HEK293 (cell line): ENCODE results near the gene SIPA1.

Source experiments
- CTCF ChIA-PET: fragments of 350-600 bp; formaldehyde crosslinking; extraction: SDS; loops from one replicate; lab custom pipeline; 2021; ENCODE audit warnings: antibody characterized with exemption; lab: Yijun Ruan, JAX
- POLR2A ChIA-PET: fragments of 300-600 bp; formaldehyde crosslinking; extraction: SDS; loops from one replicate; lab custom pipeline; 2020; ENCODE audit warnings: antibody characterized with exemption, inconsistent platforms; lab: Yijun Ruan, JAX
- H3K27ac ChIP-seq: fragments of 200-500 bp; sonication (Bioruptor generic); 2 replicates; pipeline ENCODE4 v1.5.1; 2014; ENCODE audit warnings: low read depth, low read length, control low read depth, inconsistent platforms; ENCODE audit errors: extremely low read depth
- H3K36me3 ChIP-seq, 2 experiments: fragments of 200-500 bp in 1 of 2; sonication (Bioruptor generic) in 1 of 2; 1 replicate in 1 of 2; 2 replicates in 1 of 2; pipeline ENCODE4 v1.5.1; 2014 to 2017; ENCODE audit warnings: inconsistent platforms in 2 of 2, low read length in 2 of 2; ENCODE audit not compliant: control insufficient read depth in 2 of 2, insufficient read depth in 1 of 2
- H3K4me1 ChIP-seq: fragments of 200-500 bp; sonication (Bioruptor generic); 2 replicates; pipeline ENCODE4 v1.5.1; 2014; ENCODE audit warnings: mild to moderate bottlenecking, low read length, inconsistent platforms; ENCODE audit not compliant: control insufficient read depth, insufficient read depth
- H3K4me3 ChIP-seq: 2 replicates; pipeline ENCODE4 v1.5.1; 2011; ENCODE audit warnings: low read depth, mild to moderate bottlenecking, control low read depth, low read length, moderate library complexity
- H3K9me3 ChIP-seq: fragments of 200-500 bp; sonication (Bioruptor generic); 2 replicates; pipeline ENCODE4 v1.5.1; 2014; ENCODE audit warnings: low read depth, low read length, inconsistent platforms; ENCODE audit not compliant: control insufficient read depth, insufficient read depth
- KLF10 ChIP-seq: fragments of 450-650 bp; IDR thresholded peaks from 2 replicates; pipeline ENCODE4 v1.5.1; 2018; ENCODE audit warnings: missing biosample characterization, mild to moderate bottlenecking, missing genetic modification characterization
- KLF16 ChIP-seq: fragments of 450-650 bp; formaldehyde crosslinking; IDR thresholded peaks from 2 replicates; pipeline ENCODE4 v1.5.1; 2017; ENCODE audit warnings: missing biosample characterization, missing genetic modification characterization
- KLF9 ChIP-seq: fragments of 450-650 bp; formaldehyde crosslinking; IDR thresholded peaks from 2 replicates; pipeline ENCODE4 v1.5.1; 2016; ENCODE audit warnings: missing biosample characterization, missing genetic modification characterization, low read depth
- SP3 ChIP-seq: fragments of 450-650 bp; formaldehyde crosslinking; IDR thresholded peaks from 2 replicates; pipeline ENCODE4 v1.5.1; 2016; ENCODE audit warnings: missing biosample characterization, missing genetic modification characterization
- YY2 ChIP-seq: fragments of 450-650 bp; formaldehyde crosslinking; IDR thresholded peaks from 2 replicates; pipeline ENCODE4 v1.5.1; 2016; ENCODE audit warnings: missing biosample characterization, missing genetic modification characterization
- ZBTB1 ChIP-seq: fragments of 450-650 bp; formaldehyde crosslinking; IDR thresholded peaks from 2 replicates; pipeline ENCODE4 v1.5.1; 2016; ENCODE audit warnings: missing biosample characterization, missing genetic modification characterization
- ZBTB11 ChIP-seq: fragments of 450-650 bp; formaldehyde crosslinking; conservative IDR thresholded peaks from 2 replicates; pipeline ENCODE4 v1.5.1; 2016; ENCODE audit warnings: low read depth, missing biosample characterization, missing genetic modification characterization
- ZBTB20 ChIP-seq: fragments of 450-650 bp; formaldehyde crosslinking; IDR thresholded peaks from 2 replicates; pipeline ENCODE4 v1.5.1; 2016; ENCODE audit warnings: missing biosample characterization, missing genetic modification characterization
- ZFP37 ChIP-seq: fragments of 450-650 bp; formaldehyde crosslinking; IDR thresholded peaks from 2 replicates; pipeline ENCODE4 v1.5.1; 2016; ENCODE audit warnings: missing biosample characterization, missing genetic modification characterization
- ZNF138 ChIP-seq: fragments of 450-650 bp; formaldehyde crosslinking; IDR thresholded peaks from 2 replicates; pipeline ENCODE4 v1.5.1; 2016; ENCODE audit warnings: missing biosample characterization, missing genetic modification characterization, borderline replicate concordance
- ZNF354C ChIP-seq: fragments of 450-650 bp; formaldehyde crosslinking; IDR thresholded peaks from 2 replicates; pipeline ENCODE4 v1.5.1; 2016; ENCODE audit warnings: missing biosample characterization, missing genetic modification characterization, low read depth, borderline replicate concordance
- ZNF423 ChIP-seq: fragments of 450-650 bp; formaldehyde crosslinking; IDR thresholded peaks from 2 replicates; pipeline ENCODE4 v1.5.1; 2016; ENCODE audit warnings: missing biosample characterization, missing genetic modification characterization
- ZNF501 ChIP-seq: fragments of 450-650 bp; formaldehyde crosslinking; IDR thresholded peaks from 2 replicates; pipeline ENCODE4 v1.5.1; 2016; ENCODE audit warnings: missing biosample characterization, missing genetic modification characterization
- ZNF514 ChIP-seq: fragments of 450-650 bp; formaldehyde crosslinking; IDR thresholded peaks from 2 replicates; pipeline ENCODE4 v1.5.1; 2016; ENCODE audit warnings: missing biosample characterization, missing genetic modification characterization
- ZNF555 ChIP-seq: fragments of 450-650 bp; formaldehyde crosslinking; conservative IDR thresholded peaks from 2 replicates; pipeline ENCODE4 v1.5.1; 2017; ENCODE audit warnings: missing biosample characterization, mild to moderate bottlenecking, missing genetic modification characterization, inconsistent platforms
- ZNF571 ChIP-seq: fragments of 450-650 bp; formaldehyde crosslinking; IDR thresholded peaks from 2 replicates; pipeline ENCODE4 v1.5.0; 2017; ENCODE audit warnings: missing biosample characterization, missing genetic modification characterization
- ZNF639 ChIP-seq: fragments of 450-650 bp; formaldehyde crosslinking; IDR thresholded peaks from 2 replicates; pipeline ENCODE4 v1.5.1; 2016; ENCODE audit warnings: missing biosample characterization, missing genetic modification characterization
- ZNF660 ChIP-seq: fragments of 450-650 bp; IDR thresholded peaks from 2 replicates; pipeline ENCODE4 v1.5.1; 2018; ENCODE audit warnings: missing biosample characterization, mild to moderate bottlenecking, missing genetic modification characterization
- ZNF677 ChIP-seq: fragments of 450-650 bp; IDR thresholded peaks from 2 replicates; pipeline ENCODE4 v1.5.0; 2018; ENCODE audit warnings: missing biosample characterization, mild to moderate bottlenecking, missing genetic modification characterization, moderate library complexity
- ZNF792 ChIP-seq: fragments of 450-650 bp; formaldehyde crosslinking; IDR thresholded peaks from 2 replicates; pipeline ENCODE4 v1.5.1; 2016; ENCODE audit warnings: missing biosample characterization, missing genetic modification characterization
- ZNF837 ChIP-seq: fragments of 450-650 bp; formaldehyde crosslinking; IDR thresholded peaks from 2 replicates; pipeline ENCODE4 v1.5.1; 2016; ENCODE audit warnings: missing biosample characterization, missing genetic modification characterization
- ZNF843 ChIP-seq: fragments of 450-650 bp; formaldehyde crosslinking; IDR thresholded peaks from 2 replicates; pipeline ENCODE4 v1.5.1; 2016; ENCODE audit warnings: missing biosample characterization, missing genetic modification characterization
- ZSCAN4 ChIP-seq: fragments of 450-650 bp; formaldehyde crosslinking; IDR thresholded peaks from 2 replicates; pipeline ENCODE4 v1.5.1; 2017; ENCODE audit warnings: missing biosample characterization, missing genetic modification characterization
- ZXDB ChIP-seq: fragments of 450-650 bp; formaldehyde crosslinking; IDR thresholded peaks from 2 replicates; pipeline ENCODE4 v1.5.1; 2016; ENCODE audit warnings: missing biosample characterization, missing genetic modification characterization
- TF ChIP-seq, protein P1 (sequence below): fragments of 450-650 bp; formaldehyde crosslinking; IDR thresholded peaks from 2 replicates; pipeline ENCODE4 v1.5.1; 2017; ENCODE audit warnings: missing biosample characterization, missing genetic modification characterization

Gene SIPA1

DNA sequence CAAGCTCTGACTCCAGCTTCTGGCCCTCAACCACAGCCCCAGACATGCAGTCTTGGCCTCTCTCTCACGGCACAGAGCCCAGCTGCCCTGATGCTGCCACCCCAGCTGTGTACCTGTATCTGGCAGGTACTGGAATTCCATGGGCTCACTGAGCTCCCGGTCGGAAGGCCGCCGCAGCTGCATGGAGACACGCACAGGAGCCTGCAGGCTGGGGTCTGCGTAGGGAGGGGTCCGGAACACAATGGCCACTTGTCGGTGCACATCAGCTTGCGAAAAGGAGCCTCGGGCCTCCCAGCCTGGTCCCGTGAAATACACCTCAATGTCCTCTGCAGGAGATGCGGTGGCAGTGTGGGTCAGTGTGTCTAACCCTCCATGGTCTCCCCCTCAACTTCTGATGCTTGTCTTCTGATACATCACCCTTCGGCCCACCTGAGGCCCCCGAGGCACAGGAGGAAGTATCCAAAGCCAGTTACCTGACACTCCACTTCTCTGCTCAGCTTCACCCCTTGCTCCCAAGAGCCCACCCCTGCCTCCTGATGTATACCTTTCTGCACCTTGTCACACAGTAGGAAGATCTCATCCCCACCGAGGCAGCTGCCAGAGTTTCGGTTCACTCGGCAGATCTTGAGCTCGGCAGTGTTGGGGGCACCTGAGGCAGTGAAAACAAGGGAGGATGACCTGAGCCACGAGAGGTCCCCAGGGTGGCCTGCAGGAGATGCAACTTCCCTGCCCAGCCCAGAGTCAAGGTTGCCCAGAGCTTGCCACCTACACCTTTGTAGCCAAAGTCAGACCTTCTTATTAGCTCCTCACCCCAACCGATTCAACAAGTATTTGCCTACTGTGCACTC, 20.5 kb downstream of the SIPA1 start:
- H3K9me3 ChIP-seq, result no peaks in the 10 kb centered on the region
- TF ChIP-seq YY2 (tag by site-specific recombination), result no peak
- no peak for TF ChIP-seq ZNF514 (tag by site-specific recombination)
- TF ChIP-seq KLF9 (tag by site-specific recombination), result no peak
- TF ChIP-seq ZFP37 (tag by site-specific recombination), result no peak
- no peak for TF ChIP-seq ZNF837 (tag by site-specific recombination)
- no peak for TF ChIP-seq ZNF354C (tag by site-specific recombination)
- no peak for TF ChIP-seq ZSCAN4 (tag by site-specific recombination)
- TF ChIP-seq ZNF660 (tag by site-specific recombination), result no peak
- TF ChIP-seq ZXDB (tag by site-specific recombination), result no peak
- no peak for TF ChIP-seq ZBTB11 (tag by site-specific recombination)
- TF ChIP-seq KLF16 (tag by site-specific recombination), result no peak
- TF ChIP-seq ZNF423 (tag by site-specific recombination), result no peak
- no peak for TF ChIP-seq ZNF843 (tag by site-specific recombination)
- no peak for TF ChIP-seq ZBTB1 (tag by site-specific recombination)
- TF ChIP-seq ZNF677, result no peak
- TF ChIP-seq ZBTB20 (tag by site-specific recombination), result no peak
- TF ChIP-seq SP3 (tag by site-specific recombination), result no peak
- TF ChIP-seq ZNF555, result no peak
- no peak for TF ChIP-seq ZNF571 (tag by site-specific recombination)
- TF ChIP-seq, all 188 proteins: peak for 0
- peaks cover 7 to 80% of the 10 kb centered on the region in 2 experiments; a peak in 2 of 3 replicates for H3K36me3 ChIP-seq
- H3K4me3 ChIP-seq, result no peak overlapping the region
- H3K27ac ChIP-seq, result no peak overlapping the region
- H3K4me1 ChIP-seq, result 0 out of 2 replicates have a peak, but pooled peaks cover under 1% of the 10 kb centered on the region
- ChIA-PET POLR2A (interaction anchor here (0.7 kb wide), 2 partner anchors 8 to 20 kb away, joined by 3 read pairs; partner anchors contain the start of gene SIPA1), CTCF (interaction anchor here (0.6 kb wide), 1 partner anchor 9 kb away, joined by 3 read pairs; no protein-coding TSS in a partner anchor)

- peaks cover 7 to 64% of the 10 kb centered on the region in 2 experiments; a peak in 2 of 3 replicates for H3K36me3 ChIP-seq
- no peaks in the 10 kb centered on the region for H3K9me3 ChIP-seq
- ChIA-PET POLR2A (interaction anchor here (0.9 kb wide), 1 partner anchor 45 kb away, joined by 3 read pairs; the partner anchor contains the start of gene PCNX3), CTCF (interaction anchor here (0.5 to 1.0 kb wide), 2 partner anchors 11 to 72 kb away, joined by 4 to 6 read pairs; no protein-coding TSS in a partner anchor)
- no peaks in the 10 kb centered on the region for H3K4me1 ChIP-seq
- no peak overlapping the region for H3K27ac ChIP-seq
- no peak overlapping the region for H3K4me3 ChIP-seq
- no peak for TF ChIP-seq ZNF792 (tag by site-specific recombination)
- no peak for TF ChIP-seq ZNF138 (tag by site-specific recombination)
- TF ChIP-seq, protein P1, sequence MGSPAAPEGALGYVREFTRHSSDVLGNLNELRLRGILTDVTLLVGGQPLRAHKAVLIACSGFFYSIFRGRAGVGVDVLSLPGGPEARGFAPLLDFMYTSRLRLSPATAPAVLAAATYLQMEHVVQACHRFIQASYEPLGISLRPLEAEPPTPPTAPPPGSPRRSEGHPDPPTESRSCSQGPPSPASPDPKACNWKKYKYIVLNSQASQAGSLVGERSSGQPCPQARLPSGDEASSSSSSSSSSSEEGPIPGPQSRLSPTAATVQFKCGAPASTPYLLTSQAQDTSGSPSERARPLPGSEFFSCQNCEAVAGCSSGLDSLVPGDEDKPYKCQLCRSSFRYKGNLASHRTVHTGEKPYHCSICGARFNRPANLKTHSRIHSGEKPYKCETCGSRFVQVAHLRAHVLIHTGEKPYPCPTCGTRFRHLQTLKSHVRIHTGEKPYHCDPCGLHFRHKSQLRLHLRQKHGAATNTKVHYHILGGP (tag by site-specific recombination), result no peak
- no peak for TF ChIP-seq KLF10
- no peak for TF ChIP-seq ZNF501 (tag by site-specific recombination)
- no peak for TF ChIP-seq ZNF639
Measured at GRCh38 chr11:65660038-65660437, 22.1 kb downstream of the SIPA1 start.
